Measurements from ENCODE around the gene EED.

Gene EED

DNA sequence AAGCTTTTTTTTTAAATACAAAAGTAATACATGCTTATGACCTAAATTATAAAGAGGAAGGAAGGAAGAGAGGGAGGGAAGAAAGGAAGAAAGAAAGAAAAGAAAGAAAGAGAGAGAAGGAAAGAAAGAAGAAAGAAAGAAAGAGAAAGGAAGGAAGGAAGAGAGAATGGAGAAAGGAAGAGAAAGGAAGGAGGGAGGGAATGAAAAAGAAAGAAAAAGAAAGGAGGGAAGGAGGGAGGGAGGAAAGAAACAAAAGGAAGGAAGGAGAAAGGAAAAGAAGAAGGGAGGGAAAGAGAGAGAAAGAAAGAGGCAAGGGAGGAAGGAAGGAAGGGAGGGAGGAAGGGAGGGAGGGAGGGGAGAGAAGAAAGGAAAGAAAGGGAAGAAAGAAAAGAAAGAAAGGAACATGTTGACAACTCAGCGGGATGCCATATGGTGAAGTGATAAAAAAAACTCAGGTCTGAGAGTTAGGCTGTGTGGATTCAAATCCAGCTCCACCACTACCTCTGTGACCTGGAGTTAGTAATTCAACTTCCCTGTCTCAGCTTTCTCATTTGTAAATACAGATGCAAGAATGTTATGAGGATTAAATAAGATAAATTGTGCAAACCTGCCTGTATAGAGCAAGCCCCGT lies 9.6 kb upstream of the EED start:
- Histone ChIP-seq H3K4me1 (ENCODE audit: control insufficient read depth, insufficient read depth, low read length, unreplicated experiment) (peaks cover 15% of the 10 kb centered on the region), H3K79me2 (ENCODE audit: control insufficient read depth, insufficient read depth, low read length, unreplicated experiment) (no peaks in the 10 kb centered on the region), H3K4me3 (ENCODE audit: low read depth, low read length) (no peak overlapping the region), H3K27me3 (ENCODE audit: insufficient read depth, low read length) (no peaks in the 10 kb centered on the region), H2AFZ (ENCODE audit: low read length, unreplicated experiment) (peak overlapping the region; percentile 61), H3K27ac (ENCODE audit: low read depth, low read length) (no peak overlapping the region), H3K36me3 (ENCODE audit: insufficient read depth, low read length) (no peaks in the 10 kb centered on the region)

DNA sequence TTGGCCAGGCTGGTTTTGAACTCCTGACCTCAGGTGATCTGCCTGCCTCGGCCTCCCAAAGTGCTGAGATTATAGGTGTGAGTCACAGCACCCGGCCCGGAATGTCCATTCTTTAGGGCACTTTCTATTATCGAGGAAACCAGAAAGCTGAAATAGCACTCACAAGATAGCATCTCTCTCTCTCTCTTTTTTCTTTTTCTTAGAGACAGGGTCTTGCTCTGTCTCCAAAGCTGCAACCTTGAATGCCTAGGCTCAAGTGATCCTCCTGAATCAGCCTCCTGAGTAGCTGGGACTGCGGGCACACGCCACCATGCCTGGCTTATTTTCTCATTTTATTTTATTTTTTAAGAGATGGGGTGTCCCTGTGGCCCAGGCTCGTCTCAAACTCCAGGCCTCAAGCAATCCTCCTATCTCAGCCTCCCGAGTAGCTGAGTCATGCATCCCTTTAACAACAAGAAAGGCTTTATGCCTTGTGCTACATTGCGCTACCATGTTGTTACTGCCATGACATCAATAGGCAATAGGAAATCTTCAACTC lies 7.2 kb upstream of the EED start:
- Histone ChIP-seq H3K27me3 (ENCODE audit: insufficient read depth, low read length) (no peaks in the 10 kb centered on the region; the same call in 1 of the 2 replicates), H2AFZ (ENCODE audit: low read length, unreplicated experiment) (no peak overlapping the region), H3K4me3 (ENCODE audit: low read depth, low read length) (no peak overlapping the region), H3K79me2 (ENCODE audit: control insufficient read depth, insufficient read depth, low read length, unreplicated experiment) (no peaks in the 10 kb centered on the region), H3K27ac (ENCODE audit: low read depth, low read length) (no peak overlapping the region), H3K4me1 (ENCODE audit: control insufficient read depth, insufficient read depth, low read length, unreplicated experiment) (no peaks in the 10 kb centered on the region), H3K36me3 (ENCODE audit: insufficient read depth, low read length) (no peaks in the 10 kb centered on the region)

DNA sequence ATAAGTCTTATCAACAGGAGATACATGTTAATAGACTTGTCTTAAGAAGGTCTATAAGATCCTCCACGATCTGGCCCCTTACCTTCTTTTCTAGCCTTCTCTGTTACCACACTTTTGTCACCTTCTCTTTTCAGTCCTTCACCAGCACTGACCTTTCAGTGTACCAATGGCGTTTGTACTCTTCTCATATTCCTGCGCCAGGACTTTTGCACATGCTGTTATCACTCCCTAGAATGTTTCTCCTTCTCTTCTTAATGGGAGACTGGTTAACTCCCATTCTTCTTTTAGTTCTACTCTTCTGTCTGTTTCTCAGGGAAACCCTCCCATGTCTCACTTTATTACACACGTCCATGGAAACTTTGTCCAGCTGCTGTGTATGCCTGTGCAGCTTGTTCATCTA lies 4.4 kb upstream of the EED start:
- Histone ChIP-seq H3K27ac (ENCODE audit: low read depth, low read length) (no peak overlapping the region), H2AFZ (ENCODE audit: low read length, unreplicated experiment) (peak overlapping the region; percentile 17), H3K4me1 (ENCODE audit: control insufficient read depth, insufficient read depth, low read length, unreplicated experiment) (peaks cover 5% of the 10 kb centered on the region)

DNA sequence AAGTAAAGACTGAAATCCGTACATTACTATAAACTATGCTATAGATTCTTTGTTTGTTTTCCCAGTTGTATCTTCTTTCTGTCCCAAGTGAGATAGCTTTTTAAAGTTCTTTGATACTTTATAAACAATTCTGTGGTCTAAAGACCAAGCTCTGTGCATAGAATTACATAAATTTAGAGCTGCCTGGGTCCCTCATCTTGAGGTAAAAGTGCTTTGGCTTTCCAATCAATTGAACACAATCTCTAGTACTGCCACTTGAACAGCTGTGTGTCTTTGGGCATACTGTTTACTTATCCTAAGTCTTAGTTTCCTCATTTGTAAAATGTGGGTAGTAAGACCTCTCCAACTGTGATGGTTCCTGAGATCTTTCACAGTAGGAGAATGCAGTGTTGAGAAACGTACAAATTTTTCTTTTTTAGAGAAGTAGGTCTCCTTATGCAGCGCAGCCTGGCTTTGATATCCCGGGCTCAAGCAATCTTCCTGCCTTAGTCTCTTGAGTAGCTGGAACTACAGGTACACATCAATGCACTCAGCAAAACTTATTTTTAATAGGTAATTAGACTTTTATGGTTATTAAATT lies 2.5 kb upstream of the EED start:
- H3K79me2 ChIP-seq (ENCODE audit: control insufficient read depth, insufficient read depth, low read length, unreplicated experiment): peaks cover 19% of the 10 kb centered on the region
- peaks cover 8% of the 10 kb centered on the region for H3K4me1 ChIP-seq (ENCODE audit: control insufficient read depth, insufficient read depth, low read length, unreplicated experiment)
- H3K27me3 ChIP-seq (ENCODE audit: insufficient read depth, low read length): no peaks in the 10 kb centered on the region; the same call in 1 of the 2 replicates
- no peak overlapping the region for H2AFZ ChIP-seq (ENCODE audit: low read length, unreplicated experiment)
- no peak overlapping the region for H3K27ac ChIP-seq (ENCODE audit: low read depth, low read length)
- H3K36me3 ChIP-seq (ENCODE audit: insufficient read depth, low read length): no peaks in the 10 kb centered on the region
- H3K4me3 ChIP-seq (ENCODE audit: low read depth, low read length): no peak overlapping the region

More for the DNA sequence above, 4.4 kb upstream of the EED start:
- Histone ChIP-seq H3K79me2 (ENCODE audit: control insufficient read depth, insufficient read depth, low read length, unreplicated experiment) (peaks cover under 1% of the 10 kb centered on the region), H3K4me3 (ENCODE audit: low read depth, low read length) (no peak overlapping the region), H3K36me3 (ENCODE audit: insufficient read depth, low read length) (no peaks in the 10 kb centered on the region), H3K27me3 (ENCODE audit: insufficient read depth, low read length) (no peaks in the 10 kb centered on the region; the same call in 1 of the 2 replicates)

DNA sequence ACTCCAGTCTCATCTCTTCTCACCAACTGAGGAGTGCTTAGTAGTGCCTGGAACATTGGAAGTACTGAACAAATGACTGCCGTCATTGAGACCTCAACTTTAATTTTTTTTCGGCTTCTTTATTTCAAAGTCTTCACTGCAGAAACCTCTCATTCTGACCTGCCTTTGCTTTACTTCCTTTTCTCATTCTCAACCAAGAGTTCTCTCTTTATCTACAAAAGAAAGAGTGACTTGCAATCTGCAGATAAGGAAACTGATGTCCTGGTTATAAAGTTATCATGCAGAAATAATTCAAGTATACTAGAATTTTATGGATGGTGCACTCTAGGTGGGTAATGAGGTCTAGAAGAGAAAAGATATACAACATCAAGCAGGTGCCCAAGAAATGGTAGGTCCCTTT lies 1.2 kb upstream of the EED start:
- H3K4me3 ChIP-seq (ENCODE audit: low read depth, low read length): no peak overlapping the region
- H3K36me3 ChIP-seq (ENCODE audit: insufficient read depth, low read length): no peaks in the 10 kb centered on the region
- peaks cover 18% of the 10 kb centered on the region for H3K4me1 ChIP-seq (ENCODE audit: control insufficient read depth, insufficient read depth, low read length, unreplicated experiment)
- peaks cover 32% of the 10 kb centered on the region for H3K79me2 ChIP-seq (ENCODE audit: control insufficient read depth, insufficient read depth, low read length, unreplicated experiment)
- H3K27me3 ChIP-seq (ENCODE audit: insufficient read depth, low read length): no peaks in the 10 kb centered on the region; the same call in 1 of the 2 replicates
- H2AFZ ChIP-seq (ENCODE audit: low read length, unreplicated experiment): no peak overlapping the region
- H3K27ac ChIP-seq (ENCODE audit: low read depth, low read length): no peak overlapping the region

DNA sequence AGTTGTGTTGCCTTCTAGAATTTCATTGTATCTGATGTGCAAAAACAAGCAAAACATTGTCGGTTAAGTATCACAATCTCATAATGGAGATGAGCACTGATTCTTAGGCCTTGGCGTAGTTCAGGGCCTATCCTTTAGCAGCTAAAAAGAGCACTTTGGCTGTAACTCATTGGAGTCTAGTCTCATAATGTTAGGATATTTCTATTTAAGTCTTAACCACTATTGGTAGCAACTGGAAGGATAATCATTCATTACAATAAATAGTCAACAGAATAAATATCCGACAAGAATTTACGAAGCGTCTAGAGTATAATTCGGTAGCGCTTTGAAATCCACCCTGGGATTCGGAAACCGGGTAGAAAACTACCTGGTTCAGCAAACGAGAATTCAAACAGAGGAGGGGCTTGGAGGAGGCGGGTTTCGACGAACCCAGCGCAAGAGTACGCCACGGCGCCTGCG lies 461 bp upstream of the EED start:
- no peaks in the 10 kb centered on the region; the same call in 1 of the 2 replicates for H3K27me3 ChIP-seq (ENCODE audit: insufficient read depth, low read length)
- H3K4me1 ChIP-seq (ENCODE audit: control insufficient read depth, insufficient read depth, low read length, unreplicated experiment): peaks cover 23% of the 10 kb centered on the region
- H3K4me3 ChIP-seq (ENCODE audit: low read depth, low read length): peak overlapping the region; percentile 93
- no peaks in the 10 kb centered on the region for H3K36me3 ChIP-seq (ENCODE audit: insufficient read depth, low read length)
- H3K79me2 ChIP-seq (ENCODE audit: control insufficient read depth, insufficient read depth, low read length, unreplicated experiment): peaks cover 39% of the 10 kb centered on the region
- H3K27ac ChIP-seq (ENCODE audit: low read depth, low read length): peak overlapping the region; percentile 98
- peak overlapping the region; percentile 55 for H2AFZ ChIP-seq (ENCODE audit: low read length, unreplicated experiment)

DNA sequence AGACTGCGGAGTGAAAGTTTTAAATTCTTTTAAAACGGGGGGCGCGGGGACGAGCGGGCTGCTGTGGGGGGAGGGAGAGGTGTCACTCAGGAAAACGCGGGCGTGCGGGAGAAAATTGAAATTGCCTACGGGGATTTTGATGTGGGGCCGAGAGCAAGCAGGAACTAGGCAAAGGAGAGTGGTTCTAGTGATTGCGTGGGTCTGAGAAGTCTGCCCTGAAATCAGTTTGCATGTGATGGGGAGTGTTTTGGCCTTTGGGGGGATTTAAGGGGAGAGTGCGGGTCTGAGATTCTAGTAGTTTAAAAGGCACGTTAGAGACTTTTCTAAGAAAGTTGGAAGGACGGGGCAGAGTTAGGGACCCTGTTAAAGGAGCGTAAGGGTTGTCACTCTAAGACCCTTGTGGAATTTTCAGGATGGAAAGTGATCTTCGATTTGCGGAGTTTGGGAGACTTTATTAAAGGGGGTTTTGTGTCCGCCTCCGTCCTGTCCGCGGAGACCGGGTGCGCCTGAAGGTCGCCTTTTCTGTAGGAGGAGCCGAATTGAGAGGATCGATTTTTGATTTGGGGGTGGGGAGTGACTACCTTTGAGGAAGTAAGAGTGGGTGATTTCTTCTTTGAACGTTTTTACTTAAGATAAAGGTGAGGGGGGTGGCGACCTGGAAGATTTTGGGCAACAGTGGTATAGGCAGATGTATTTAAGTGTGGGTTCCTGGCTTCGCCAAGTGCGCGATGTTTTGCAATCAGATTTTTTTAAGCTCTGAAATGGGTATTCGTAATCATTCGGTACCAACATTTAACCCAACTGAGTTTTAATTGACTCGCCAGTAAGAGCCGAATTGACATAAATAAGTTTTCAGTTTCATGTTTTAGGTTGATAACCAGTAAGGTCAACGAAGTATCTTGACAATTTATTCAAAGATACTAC lies 1.1 kb downstream of the EED start:
- Histone ChIP-seq H3K79me2 (ENCODE audit: control insufficient read depth, insufficient read depth, low read length, unreplicated experiment) (peaks cover 55% of the 10 kb centered on the region), H3K36me3 (ENCODE audit: insufficient read depth, low read length) (no peaks in the 10 kb centered on the region), H3K27me3 (ENCODE audit: insufficient read depth, low read length) (no peaks in the 10 kb centered on the region), H3K27ac (ENCODE audit: low read depth, low read length) (peak overlapping the region; percentile 98), H3K4me3 (ENCODE audit: low read depth, low read length) (peak overlapping the region; percentile 93), H3K4me1 (ENCODE audit: control insufficient read depth, insufficient read depth, low read length, unreplicated experiment) (peaks cover 38% of the 10 kb centered on the region), H2AFZ (ENCODE audit: low read length, unreplicated experiment) (peak overlapping the region; percentile 46)

DNA sequence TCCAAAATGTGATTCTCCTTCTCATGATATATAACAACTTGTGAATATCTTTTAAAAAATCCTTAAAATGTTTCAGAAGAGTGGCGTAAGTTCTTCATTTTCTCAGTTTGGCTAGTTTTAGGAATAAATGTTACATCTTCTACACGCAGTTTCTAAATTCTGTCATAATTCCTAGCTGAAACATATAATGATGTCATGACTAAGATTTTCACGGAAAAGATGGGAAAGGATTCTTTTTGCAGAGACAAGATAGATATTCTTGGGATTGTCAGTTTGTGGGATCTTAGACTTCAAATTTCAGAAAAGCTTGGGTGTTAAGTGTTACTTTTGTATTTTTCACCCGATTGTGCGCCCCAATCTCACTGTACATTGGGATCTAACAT lies 1.7 kb downstream of the EED start:
- H3K27ac ChIP-seq (ENCODE audit: low read depth, low read length): peak overlapping the region; percentile 98; the same call in 1 of the 2 replicates
- no peaks in the 10 kb centered on the region for H3K36me3 ChIP-seq (ENCODE audit: insufficient read depth, low read length)
- no peaks in the 10 kb centered on the region for H3K27me3 ChIP-seq (ENCODE audit: insufficient read depth, low read length)
- H3K4me3 ChIP-seq (ENCODE audit: low read depth, low read length): peak overlapping the region; percentile 93
- H2AFZ ChIP-seq (ENCODE audit: low read length, unreplicated experiment): peak overlapping the region; percentile 46
- H3K79me2 ChIP-seq (ENCODE audit: control insufficient read depth, insufficient read depth, low read length, unreplicated experiment): peaks cover 60% of the 10 kb centered on the region
- peaks cover 40% of the 10 kb centered on the region for H3K4me1 ChIP-seq (ENCODE audit: control insufficient read depth, insufficient read depth, low read length, unreplicated experiment)

DNA sequence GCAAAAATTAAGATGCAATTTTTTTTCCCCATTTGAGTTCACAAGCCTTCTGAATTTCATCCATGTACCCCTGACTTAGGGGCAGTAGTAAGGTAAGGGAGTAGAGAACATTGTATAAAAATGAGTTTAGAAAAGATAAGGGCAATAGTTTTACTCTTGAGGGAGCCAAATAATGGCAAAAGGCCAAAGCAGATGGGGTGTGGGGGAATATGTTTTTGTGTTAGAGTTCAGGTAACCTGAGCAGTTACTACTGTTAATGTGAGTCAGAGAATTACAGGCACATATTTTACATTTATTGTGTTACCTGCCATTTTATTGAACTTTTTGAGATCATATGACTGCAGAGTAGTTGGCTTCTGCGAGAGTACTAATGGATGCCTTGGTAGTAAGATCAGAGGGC lies 3.1 kb downstream of the EED start:
- Histone ChIP-seq H3K4me3 (ENCODE audit: low read depth, low read length) (peak overlapping the region; percentile 93; the same call in 1 of the 2 replicates), H3K36me3 (ENCODE audit: insufficient read depth, low read length) (0 out of 2 replicates have a peak, but pooled peaks cover 7% of the 10 kb centered on the region), H3K27ac (ENCODE audit: low read depth, low read length) (no peak overlapping the region), H3K27me3 (ENCODE audit: insufficient read depth, low read length) (no peaks in the 10 kb centered on the region), H2AFZ (ENCODE audit: low read length, unreplicated experiment) (no peak overlapping the region), H3K4me1 (ENCODE audit: control insufficient read depth, insufficient read depth, low read length, unreplicated experiment) (peaks cover 44% of the 10 kb centered on the region), H3K79me2 (ENCODE audit: control insufficient read depth, insufficient read depth, low read length, unreplicated experiment) (peaks cover 73% of the 10 kb centered on the region)

DNA sequence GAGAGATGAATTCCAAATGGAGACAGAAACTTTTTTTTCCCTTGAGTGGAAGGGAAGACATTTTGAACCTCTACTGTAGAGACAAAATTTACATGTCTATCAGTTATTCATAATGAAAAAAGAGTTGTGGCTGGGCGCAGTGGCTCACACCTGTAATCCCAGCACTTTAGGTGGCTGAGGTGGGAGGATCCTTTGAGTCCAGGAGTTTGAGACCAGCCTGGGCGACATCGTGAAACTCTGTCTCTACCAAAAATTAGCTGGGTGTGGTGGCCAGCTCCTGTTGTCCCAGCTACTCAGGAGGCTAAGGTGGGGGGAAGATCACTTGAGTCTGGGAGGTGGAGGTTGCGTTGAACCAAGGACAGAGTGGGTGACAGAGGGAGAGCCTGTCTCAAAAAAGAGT lies 4.1 kb downstream of the EED start:
- Histone ChIP-seq H2AFZ (ENCODE audit: low read length, unreplicated experiment) (no peak overlapping the region), H3K4me1 (ENCODE audit: control insufficient read depth, insufficient read depth, low read length, unreplicated experiment) (peaks cover 44% of the 10 kb centered on the region), H3K36me3 (ENCODE audit: insufficient read depth, low read length) (peaks cover 7% of the 10 kb centered on the region; the same call in 1 of the 2 replicates), H3K27me3 (ENCODE audit: insufficient read depth, low read length) (no peaks in the 10 kb centered on the region), H3K27ac (ENCODE audit: low read depth, low read length) (no peak overlapping the region), H3K79me2 (ENCODE audit: control insufficient read depth, insufficient read depth, low read length, unreplicated experiment) (peaks cover 83% of the 10 kb centered on the region), H3K4me3 (ENCODE audit: low read depth, low read length) (no peak overlapping the region)
